Activated T-cell treated with anti-CD3 and anti-CD28 coated beads for 24 hours (primary cell): ENCODE data around the gene MDFIC2.
"Not testable (repeated sequence)": the region's sequence is repeated elsewhere in the genome, so short reads cannot be mapped to it uniquely, and the experiment has no call there.

Source experiments
- DNase-seq: peaks from one replicate; pipeline ENCODE4 v3.0.0-alpha.2; 2020; ENCODE audit warnings: low read depth

The MDFIC2 gene

DNA sequence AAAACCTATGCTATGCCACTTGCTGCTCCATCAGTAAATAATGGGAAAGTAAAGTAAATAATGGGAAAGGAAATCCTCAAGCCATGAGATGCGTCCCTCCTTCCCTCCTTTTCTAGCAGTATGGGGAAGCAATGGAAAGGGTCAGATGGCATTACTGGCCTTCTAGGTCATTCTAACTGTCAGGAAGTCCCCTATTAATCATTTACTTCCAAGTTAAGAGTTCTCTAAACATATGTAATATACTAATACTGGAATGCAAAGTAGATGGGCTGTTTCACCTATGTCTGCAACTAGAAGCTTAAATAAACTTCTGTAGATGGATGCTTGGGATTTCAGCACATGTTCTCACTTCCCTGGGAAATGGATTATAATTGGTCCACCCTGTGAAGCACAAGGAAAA, 55.9 kb downstream of the MDFIC2 start:
- no peak for DNase-seq

DNA sequence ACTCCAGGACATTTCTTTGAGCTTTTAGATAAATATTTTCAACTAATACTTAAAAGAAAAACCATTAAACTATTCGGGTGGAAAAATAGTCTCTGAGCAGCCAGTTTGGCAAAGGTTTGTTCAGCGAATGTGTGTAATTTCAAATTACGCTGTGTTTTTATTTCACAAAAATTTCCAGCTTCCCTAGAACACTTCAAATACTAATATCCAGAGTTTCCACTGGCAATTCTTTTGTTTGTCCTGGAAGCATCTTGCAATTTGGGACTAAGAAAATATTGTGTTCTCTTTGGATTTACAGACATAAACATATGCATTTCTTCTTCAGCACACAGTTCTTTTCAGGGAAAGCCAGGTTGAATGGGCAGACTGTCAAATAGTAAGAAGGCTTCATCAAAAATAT, 61.9 kb downstream of the MDFIC2 start:
- DNase-seq, result no peak

DNA sequence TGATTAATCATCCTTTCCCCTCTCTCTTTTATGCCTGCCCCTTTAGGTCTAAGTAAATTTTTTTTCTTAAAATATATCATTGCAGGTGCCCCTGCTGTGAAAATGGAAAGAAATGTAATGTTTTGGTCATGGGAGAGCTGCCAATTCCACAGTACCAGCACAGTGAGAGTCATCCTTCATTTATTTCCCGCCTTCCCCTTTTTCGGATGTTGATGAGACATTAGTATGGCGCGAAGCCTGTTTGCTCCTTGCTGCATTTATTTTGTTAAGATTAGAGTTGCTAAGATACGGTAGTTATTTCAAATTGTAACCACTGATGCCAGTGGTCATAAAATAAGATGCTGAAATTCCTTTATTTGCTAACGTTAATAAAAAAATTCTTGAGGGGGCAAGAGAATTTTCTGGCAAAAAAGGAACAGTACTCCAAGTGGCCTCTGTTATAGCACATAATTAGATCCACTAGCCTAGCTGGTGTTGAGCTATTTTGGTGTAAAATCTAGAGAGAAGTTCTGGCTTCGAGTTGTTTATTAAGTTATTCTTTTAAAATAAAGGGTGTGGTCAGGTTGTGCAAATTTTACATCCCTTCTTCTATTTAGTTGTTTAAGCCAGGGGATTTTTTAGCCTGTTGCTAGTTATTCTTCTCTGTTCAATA, 62.8 kb downstream of the MDFIC2 start:
- no peak for DNase-seq

DNA sequence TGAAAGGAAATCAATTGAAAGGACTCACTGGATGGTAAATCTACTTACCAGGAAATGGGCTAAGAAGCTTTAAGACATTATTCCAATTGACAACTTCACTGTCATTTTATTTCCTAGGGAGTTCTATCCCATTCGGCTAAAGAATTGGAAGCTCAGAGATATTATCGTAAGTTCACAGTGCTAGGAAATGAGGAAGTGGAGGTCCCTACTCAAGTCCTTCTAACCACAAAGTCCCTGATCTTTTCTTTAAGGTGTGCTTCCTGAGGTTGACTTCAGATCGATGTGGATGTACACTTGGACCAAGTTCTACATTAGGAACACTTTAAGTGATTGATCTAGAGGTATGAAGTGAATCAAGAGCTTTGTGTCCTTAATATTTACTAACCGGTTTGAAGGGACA, 63.6 kb downstream of the MDFIC2 start:
- no peak for DNase-seq

DNA sequence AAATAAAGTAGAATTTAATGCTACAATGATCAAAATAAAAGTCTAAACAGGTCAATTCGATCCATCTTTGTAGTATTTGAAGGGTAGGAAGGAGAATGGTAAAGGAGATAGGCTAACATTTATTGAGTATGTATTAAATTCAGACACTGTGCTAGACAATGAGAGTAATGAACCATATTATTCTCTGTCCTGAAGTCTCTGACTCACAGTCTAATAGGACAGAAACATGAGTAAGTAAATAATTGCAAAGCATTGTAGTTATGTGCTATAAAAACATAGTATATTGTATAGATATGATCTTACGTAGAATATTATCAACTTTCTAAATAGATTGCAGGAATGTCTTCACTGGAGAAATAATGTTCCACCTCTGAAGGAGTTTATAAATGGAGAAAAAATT, 64.5 kb downstream of the MDFIC2 start:
- DNase-seq, result no peak

DNA sequence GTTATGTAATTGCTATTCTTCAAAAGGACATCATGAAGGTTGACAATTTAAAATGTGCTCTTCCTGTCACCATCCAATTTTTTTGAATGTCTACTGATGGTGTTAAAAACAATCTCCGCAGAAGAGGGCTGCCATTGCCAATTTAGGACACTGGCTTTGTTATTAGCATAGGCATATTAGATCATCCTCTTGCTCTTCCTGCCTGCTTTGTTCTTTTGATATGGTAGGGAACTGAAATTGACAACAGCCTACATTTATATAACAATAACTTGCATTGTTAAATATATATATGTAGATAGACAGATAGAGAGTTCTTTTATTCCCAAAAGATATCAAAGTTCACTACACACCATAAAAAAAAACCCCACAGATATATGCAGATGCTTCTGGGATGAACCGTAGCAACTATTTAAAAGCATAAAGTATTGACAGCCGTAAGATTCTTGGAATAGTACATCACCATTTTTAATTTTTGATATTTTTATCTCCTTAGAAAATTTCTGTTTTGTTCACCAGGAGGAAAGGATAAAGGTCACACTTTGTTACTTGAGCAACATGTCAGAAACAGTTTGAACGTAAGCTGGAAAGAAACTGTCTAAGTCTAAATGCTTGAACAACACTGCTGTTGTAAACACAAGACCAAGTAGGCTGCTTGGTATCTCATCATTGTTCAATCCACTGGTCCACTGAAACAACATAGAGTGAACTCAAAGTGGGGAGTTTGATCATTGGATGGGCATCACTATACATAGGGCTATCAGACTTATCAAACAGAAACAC, 66.5 kb downstream of the MDFIC2 start:
- no peak for DNase-seq

DNA sequence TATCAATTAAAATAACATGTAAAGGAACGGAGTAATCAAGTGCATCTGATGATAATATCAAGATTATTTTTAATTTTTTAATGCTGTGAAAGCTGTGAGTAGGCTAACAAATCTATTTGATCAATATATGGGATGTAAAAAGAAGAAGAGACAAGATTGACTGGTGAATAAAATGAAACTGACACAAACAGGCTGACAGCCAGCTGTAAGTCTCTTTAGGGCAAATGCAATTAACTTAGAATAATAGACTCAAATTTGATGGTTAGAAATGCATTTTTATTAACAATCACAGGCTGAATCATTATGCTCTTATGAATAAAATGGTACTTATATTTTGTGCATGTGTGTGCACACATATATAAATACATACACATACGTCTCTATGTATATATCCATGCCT, 68.0 kb downstream of the MDFIC2 start:
- DNase-seq, result no peak

DNA sequence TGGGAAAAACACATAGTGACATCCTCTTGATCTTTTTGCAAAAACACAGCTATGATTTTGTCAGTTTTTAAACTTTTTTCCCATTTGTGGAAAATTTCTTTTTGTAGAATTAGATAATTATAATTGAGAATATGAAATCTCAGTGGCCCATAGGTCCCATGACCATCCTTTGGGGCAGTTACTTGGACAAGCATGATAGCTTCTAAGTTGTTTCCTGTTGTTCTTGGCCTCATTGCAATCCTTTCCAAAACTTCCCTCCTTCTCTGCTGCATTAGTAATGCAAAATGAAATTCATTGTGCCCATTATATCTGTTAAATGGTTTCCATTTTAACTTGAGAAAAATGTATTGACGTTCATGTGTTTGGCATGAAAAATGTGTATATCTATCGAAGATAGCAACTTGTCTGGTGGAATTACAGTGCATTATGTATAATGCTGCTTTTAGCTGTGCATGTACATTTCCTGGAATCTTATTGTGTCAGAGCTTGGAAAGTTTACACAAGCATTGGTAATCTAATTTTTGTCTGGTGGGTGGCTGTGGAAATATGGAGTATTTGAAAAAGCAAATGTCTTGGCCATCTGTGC, 70.0 kb downstream of the MDFIC2 start:
- DNase-seq, result no peak

DNA sequence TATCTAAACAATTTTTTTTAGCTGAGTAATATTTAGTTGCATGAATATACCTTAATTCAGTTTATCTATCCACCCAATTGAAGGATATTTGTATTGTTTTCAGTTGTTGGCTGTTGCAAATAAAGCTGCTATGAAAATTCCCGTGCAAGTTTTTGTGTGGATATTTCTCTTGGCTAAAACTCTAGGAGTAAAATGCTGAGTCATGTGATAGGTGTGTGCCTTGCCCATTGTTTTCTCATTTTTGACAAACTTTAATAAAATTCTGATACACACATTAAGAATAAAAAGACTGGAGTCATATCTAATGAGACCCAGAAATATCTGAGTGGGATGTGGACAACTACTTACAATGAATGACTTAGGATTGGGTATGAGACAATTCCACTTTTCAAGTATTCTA, 78.6 kb downstream of the MDFIC2 start:
- DNase-seq, result no peak

DNA sequence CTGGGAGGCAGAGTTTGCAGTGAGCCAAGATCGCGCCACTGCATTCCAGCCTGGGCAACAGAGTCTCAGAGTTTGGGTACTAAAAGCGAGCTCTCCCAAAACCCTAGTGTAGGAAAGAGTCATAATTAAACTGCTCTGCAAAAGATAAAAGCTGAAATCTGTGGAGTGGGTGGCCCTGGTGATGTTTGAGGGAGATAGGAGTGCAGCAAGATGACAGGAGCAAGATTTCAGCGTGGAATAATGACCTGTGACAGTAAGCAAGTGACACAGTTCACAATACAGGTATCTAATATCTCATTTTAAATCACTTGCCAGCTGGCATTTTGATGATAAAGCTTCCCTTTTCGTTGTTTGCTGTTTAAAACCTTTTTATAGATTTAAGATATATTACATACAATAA, 79.3 kb downstream of the MDFIC2 start:
- DNase-seq, result no peak

DNA sequence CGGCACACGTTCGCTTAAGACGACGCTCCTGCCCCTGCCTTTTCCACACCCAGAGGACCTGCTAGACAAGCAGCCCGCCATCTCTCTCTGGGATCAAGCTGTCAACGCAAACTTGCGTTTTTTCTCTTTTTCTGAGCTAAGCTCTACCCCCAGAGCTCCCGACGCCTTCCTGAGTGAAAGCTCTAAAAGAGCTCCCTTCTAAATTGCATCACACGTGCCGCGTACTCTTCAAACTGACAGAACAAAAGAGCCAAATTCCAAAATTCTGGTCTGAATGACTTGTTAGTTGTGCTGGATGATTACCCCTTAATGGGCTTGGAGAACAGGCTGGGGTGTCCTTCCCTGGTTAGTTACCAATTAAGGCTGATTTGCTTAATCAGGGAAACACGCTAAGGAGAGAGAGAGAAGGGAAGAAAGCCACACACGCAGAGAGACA, 81.2 kb downstream of the MDFIC2 start:
- DNase-seq, result no peak

DNA sequence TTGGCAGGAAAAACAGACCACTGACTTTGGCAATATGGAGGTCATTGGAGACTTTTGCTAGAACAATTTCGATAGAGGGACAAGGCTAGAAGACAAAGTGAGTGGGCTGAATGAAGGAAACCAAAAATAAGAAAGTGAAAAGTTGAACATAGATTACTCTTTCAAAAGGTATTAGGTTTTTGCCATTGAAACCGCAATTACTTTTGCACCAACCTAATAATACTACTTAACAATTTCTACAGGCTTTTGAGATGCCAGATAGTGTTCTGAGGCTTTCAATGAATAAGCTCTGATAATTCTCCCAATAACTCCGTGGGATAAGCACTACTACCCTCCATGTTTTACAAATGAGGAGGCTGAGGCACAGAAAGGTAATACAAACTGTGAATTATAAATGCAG, 85.0 kb downstream of the MDFIC2 start:
- DNase-seq, result no peak

DNA sequence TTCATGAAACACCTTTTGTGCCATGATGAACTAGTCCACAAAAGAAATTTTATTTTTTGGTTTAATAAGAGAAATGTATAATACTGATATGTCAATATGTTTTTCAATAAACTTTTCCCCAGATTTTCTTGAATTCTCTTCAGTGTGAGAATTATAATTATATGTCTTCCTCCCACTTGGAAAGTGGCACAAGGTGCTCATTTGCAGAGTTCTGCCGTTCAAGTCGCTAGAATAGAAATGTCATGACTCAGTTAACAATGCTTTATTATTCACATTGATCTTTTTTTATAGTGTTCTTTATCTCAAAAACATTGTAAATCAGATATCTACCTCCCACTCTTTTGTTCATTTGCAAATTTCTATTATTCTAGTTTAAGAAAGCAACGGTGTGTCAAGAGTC, 87.3 kb downstream of the MDFIC2 start:
- DNase-seq, result no peak

DNA sequence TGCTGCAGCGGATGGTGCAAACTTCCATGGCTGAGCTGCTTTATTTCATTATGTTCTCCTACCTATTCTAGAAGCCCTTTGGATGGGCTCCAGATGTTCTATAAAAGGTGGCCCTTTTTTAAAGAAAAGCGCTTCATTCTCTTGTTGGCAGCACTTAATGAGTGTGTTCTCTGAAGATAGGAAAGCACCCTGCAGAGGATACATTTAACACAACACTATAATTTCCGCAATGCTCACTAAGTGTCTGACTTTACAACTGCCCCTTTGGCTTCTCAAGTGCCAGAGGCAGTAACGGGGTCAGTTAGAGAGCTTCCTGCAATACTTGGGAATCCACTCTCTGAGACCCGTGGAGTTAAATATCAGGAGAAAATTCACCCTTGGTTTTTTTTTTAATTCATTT, 88.1 kb downstream of the MDFIC2 start:
- no peak for DNase-seq

DNA sequence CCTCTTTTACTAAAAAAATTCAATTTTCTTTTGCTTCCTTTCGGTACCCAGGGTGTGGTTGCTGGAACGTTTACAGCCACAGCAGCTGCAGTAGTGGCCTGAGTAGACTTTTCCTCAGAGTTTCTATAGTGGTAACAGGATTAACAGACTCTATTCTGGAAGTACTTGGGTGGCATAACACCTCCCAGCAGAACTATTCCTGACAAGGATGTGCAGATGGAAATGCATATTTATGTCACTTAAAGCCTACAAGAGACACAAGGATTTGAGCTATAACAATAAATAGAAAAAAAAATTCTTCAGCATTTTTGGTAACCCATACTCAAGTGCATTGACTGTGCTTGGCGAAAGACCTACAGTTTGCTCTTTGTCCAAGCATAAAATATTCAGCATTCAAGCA, 94.0 kb downstream of the MDFIC2 start:
- no peak for DNase-seq

DNA sequence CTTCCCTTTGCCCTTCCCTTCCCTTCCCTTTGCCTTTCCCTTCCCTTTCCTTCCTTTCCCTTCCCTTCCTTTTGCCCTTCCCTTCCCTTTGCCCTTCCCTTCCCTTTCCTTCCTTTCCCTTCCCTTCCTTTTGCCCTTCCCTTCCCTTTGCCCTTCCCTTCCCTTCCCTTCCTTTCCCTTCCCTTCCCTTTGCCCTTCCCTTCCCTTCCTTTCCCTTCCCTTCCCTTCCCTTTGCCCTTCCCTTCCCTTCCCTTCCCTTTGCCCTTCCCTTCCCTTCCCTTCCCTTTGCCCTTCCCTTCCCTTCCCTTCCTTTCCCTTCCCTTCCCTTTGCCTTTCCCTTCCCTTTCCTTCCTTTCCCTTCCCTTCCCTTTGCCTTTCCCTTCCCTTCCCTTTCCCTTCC, 101.2 kb downstream of the MDFIC2 start:
- DNase-seq, result not testable (repeated sequence)

DNA sequence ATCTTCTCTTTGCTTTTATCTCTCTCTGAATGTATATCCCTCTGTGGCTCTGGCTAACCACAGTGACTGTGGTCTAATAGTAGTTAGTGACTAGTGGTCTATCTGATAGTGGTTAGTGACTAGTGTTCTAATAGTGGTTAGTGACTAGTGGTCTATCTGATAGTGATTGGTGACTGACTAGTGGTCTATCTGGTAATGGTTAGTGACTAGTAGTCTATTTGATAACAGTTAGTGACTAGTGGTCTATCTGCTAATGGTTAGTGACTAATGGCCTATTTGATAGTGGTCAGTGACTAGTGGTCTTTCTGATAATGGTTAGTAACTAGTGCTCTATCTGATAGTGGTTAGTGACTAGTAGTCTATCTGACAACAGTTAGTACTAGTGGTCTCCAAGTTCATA, 110.5 kb downstream of the MDFIC2 start:
- no peak for DNase-seq

DNA sequence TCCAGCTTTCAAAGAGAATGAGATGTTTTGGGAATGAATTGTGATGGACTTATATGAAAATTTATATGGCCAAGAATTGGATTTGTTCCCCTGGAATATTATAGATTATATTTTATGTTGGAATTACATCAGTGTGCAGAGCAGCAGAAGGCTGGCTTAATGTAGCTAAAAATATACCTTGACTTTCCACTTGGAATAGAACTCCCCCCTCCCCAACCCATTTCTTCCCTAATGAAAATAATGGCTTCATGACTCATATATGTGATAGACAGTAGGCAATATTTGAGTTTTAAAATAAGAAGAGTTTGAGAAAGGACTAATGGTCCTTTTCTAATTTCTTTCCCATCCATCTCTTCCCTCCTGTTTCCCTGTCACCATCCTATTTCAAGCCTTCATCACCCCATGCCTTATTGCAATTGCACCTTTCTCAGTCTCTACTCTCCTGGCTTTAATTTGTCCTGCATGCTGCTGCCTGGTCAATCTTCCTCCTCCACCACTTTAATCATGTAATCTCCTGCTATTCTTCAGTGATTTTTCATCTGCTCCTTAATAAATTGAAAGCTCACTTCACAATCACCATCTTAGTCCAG, 122.5 kb downstream of the MDFIC2 start:
- no peak for DNase-seq

DNA sequence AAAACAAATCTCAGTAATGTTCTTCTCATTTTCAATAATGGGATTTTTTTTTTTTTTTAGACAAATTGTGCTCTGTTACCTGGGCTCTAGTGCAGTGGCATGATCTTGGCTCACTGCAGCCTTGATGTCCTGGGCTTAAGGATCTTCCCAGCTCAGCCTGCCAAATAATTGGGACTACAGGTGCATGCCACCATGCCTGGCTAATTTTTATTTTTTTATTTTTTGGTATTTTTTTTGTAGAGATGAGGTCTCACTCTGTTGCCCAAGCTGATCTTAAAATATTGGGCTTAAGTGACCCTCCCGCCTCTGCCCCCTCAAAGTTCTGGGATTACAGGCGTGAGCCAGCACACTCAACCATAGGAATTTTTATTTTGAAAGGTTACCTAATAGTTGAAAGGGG, 126.2 kb downstream of the MDFIC2 start:
- DNase-seq, result no peak

DNA sequence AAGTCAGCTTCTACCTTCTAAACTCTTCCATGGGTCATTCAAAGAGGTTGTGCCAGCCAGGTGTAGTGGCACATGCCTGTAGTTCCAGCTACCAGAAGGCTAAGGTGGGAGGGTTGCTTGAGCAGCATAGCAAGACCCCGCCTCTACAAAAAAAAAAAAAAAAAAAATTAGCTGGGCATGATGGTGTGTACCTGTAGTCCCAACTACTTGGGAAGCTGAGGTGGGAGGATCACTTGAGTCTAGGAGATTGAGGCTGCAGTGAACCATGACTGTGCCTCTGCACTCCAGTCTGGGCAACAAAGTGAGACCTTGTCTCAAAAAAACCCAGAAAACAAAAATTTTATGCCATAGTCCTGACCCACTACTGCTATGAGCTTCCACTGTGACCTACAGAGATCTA, 126.8 kb downstream of the MDFIC2 start:
- no peak for DNase-seq

DNA sequence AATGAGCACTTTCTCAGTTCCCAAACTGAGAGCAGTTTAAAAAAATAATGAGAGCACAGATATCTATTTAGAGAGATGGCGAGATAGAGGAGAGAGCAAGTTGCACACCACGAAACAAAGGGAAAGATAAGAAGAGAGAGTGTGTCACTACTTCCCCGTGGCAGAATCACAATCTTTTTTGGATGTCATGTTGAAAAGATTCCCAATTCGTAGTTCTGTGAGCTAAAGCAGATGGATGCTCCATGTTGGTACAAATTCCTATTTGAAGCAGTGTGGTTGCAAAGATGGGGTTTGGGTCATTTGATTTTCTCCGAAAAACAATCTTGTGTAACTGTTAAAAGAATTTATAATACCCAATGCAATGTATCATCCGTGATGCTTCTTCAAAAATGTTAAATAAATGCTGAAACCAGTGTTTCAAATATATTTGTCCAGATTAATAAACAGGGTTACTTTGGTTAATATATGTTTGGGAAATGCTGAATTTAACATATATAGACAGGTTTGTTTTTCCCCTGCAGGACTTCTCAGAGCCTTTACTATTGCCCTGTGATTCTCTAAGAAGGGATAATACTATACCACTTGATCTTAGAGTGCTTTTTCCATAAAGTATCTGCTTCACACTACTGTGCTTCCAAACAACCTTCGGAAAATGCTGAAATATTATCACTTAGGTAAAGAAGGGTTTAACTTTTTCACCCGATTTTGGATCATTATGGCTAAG, 128.5 kb downstream of the MDFIC2 start:
- DNase-seq, result no peak

DNA sequence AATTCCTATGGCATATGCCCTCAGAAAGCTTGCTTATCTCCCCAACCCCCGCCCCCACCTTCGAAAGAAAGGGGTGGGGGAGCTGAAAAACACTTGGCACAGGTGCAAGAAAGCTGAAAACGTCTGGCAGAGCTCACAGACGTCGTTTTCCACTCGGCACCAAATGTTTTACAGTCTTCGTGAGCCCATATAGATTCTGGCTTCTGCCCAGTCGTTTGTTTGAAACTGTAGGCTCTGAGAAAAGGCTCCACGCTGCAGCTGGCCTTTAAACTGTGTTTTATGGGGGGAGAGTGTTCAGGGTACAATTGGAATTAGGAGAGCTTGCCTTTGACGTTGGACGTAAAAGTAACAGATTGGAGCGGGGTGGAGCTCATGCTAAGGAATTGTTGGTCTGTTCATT, 130.3 kb downstream of the MDFIC2 start:
- no peak for DNase-seq

DNA sequence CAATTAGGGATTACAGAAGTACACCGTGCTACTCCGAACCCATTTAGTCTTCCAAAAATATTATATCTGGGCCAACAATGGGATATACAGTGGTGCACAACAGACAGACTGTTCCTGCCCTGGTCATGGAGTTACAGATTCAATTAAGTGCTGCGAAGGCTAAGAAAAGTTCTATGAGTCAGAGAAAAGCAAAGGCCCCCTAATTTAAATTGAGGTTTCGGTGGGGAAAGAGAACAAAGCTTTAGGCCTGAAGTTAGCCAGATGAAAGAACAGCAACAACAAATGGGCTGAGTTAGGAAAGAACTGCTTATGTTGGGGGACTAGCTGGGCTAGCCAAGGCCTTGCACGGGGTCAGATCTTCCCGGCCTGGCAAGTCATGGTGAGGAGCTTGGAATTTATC, 131.8 kb downstream of the MDFIC2 start:
- DNase-seq, result no peak
